IPS DF 4.7 (cell line): Measurements from ENCODE around the gene ZNF664.

Experiments
- DNase-seq: peaks from one replicate; pipeline ENCODE4 v3.0.0-alpha.2; 2013; ENCODE audit warnings: low spot score; ENCODE audit errors: extremely low read depth

ZNF664 gene

GRCh38 chr12:123972457-123973401 is at the start of gene ZNF664, which contains the start of gene CCDC92:
ZNF664 (plus strand) TSS chr12:123973215; CDS start chr12:124012145, 38,930 bp downstream.
CCDC92 (minus strand) TSS chr12:123972831; CDS start chr12:123944305, 28,526 bp downstream.
- DNase-seq = no peak

DNA sequence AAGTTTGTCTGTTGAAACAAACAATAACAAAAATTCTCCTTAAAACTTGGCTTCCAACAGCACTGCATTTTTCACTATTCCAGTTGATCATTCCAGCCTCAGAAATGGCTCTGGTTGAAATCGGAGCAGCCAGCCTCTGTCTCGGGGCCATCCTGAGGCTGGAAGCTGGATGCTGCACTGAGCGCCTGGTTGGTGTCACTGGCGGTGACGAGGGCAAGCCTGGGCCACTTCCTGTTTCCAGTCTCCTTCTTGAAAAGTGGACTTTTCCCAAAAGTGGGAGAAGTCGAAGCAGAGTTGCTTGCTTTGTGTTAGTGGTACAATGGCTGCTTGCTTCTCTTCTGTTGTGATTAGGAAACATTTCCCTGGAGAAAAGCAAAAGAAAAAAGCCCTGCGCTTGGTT is 49.1 kb upstream of the ZNF664 start:
- no peak for DNase-seq

DNA sequence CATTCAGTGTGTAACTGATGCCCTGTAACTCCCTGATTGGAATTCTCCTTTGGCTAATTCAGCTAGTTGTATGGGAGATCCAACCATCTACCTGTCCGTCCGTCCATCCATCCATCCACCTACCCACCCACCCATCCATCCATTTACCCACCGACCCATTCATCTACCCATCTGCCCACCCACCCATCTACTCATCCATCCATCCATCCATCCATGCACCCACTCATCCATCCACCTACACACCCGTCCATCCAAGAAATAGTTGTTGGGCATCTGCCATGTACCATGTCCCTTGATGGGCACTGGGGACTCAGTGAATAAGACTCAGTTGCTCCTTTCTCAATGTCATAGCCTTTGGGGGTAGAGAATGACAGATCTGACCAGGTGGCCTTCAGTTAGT is 48.5 kb upstream of the ZNF664 start:
- no peak for DNase-seq

DNA sequence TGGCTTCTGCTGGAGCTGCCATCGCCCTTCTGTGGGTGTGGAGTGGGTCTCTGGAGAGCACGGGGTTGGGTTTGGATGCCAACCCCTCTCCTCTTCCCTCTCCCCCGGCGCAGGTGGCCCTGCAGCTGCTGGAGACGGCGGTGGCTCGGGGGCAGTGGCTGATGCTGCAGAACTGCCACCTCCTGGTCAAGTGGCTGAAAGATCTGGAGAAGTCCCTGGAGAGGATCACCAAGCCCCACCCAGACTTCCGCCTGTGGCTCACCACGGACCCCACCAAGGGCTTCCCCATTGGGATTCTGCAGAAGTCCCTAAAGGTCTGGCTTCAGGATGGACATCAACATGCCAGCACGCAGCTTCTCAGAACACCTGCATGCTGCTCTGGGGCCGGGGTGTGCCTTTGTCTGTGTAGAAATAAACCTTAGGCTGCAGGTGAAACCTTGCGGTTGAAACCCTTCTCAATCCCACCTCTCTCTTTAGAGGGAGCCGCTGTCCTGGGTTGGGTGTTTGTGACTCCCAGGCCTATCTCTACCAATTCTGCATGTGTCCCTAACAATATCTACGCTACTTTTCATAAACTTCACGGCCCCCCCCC is 44.6 kb upstream of the ZNF664 start:
- no peak for DNase-seq

DNA sequence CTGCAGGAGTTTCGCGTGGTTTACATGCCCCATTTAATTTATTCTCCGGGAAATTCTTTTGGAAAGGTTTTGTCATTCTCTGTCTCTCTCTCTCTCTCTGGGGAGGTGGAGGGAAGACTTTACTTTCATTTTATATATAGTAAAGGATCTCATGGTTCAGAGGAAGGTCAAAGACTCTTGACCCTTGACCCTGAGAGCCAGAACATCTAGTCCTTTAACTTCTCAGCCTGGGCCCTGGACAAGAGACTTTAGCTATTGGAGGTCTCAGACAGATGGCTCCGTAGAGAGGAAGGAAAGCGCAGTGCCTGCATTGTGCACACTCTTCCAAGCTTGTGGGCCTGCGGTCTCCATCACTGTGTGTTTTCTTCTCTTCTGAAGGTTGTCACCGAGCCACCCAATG is 44.1 kb upstream of the ZNF664 start:
- no peak for DNase-seq

DNA sequence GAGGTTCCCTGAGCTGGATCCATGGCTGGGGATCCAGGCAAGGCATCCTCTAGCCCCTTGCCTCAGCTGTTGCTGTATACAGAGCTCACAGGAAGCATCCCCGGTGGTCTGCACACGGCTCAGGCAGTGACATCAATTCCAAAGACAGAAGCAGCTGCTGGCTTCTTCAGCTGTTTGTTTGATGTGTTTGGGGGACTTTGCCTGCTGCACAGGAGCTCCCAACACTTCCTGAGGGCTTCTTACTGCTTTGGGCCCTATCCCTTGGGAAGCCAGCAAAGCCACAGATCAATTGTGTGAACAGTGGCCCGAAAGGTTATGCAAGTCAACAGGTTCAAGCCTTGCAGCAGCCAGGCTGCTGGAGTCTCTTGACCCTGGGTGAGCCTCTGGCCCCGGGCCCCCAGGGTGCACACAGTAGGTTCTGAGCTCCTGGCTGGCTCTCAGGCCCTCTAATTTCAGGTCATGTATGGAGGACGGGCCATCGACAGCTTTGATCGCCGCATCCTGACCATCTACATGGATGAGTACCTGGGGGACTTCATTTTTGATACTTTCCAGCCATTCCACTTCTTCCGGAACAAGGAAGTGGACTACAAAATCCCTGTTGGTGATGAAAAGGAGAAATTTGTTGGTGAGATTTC is 43.0 kb upstream of the ZNF664 start:
- DNase-seq = no peak

GRCh38 chr12:123931686-123932321 is 41.2 kb upstream of the ZNF664 start:
- DNase-seq = no peak

DNA sequence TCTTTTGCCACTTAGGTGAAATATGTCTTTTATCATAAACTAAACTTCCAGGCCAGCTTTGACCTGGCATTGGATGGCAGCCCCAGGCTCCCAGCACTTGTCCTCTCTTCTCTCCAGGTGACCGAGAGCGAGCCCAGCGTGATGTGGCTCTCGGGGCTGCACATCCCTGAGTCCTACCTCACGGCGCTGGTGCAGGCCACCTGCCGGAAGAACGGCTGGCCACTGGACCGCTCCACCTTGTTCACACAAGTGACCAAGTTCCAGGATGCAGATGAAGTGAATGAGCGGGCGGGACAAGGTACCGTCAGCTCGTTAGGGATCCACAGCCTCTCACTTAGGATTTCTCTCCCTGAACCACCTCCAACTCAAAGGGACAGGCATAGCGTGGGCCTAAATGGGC is 39.8 kb upstream of the ZNF664 start:
- DNase-seq = no peak

DNA sequence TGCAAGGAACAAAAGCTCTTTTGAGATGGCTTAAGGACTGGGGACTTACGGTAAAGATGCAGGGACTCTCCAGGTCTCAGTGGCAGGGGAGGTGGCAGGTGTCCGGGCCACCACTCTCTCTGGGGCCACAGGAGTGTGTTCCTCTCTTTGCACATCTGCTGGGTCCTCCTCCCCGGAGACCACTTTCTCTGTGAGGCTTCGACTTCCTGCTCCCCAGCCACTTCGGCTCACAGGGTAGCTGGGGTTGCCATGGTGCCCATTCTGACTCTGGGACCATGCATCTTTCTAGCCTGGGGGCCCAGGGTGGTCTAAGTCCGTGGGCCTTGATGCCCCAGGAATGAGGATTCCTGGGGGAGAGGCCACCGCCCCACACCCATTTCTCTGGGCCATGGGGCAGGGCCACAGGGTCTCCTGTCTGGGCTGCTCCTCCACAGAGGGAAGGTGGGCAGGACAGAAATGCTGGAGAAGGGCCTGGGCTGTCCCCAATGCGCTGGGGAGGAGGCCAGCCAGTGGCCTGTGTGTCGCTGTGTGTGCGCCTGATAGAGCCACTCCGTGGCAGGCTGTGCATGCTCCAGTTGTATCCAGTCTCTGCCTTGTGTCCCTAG is 38.9 kb upstream of the ZNF664 start:
- DNase-seq = no peak

- no peak for DNase-seq
Measured at GRCh38 chr12:123934829-123935228, 38.2 kb upstream of the ZNF664 start.

DNA sequence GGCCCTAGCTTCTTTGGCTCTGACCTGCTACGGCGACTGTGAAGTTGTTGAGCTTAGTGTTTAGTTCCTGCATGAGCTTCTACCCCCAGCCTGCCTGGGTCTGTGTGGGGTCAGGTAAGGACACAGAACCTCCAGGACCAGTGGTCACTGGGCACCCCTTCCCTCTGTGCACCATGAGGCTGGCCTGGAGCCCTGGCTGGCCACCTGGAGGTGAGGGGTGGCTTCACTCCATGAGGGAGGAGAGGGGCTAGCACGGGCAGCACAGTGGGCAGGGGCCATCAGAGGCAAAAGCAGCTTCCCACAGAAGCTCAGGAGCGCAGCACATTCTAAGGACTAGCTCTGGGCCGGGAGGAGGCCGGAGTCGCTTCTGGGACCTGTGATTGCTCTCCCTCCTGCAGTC is 37.1 kb upstream of the ZNF664 start:
- no peak for DNase-seq

- no peak for DNase-seq
Measured at GRCh38 chr12:123936471-123936870, 36.5 kb upstream of the ZNF664 start.

GRCh38 chr12:123936956-123937706 is 35.9 kb upstream of the ZNF664 start:
- DNase-seq = no peak

DNA sequence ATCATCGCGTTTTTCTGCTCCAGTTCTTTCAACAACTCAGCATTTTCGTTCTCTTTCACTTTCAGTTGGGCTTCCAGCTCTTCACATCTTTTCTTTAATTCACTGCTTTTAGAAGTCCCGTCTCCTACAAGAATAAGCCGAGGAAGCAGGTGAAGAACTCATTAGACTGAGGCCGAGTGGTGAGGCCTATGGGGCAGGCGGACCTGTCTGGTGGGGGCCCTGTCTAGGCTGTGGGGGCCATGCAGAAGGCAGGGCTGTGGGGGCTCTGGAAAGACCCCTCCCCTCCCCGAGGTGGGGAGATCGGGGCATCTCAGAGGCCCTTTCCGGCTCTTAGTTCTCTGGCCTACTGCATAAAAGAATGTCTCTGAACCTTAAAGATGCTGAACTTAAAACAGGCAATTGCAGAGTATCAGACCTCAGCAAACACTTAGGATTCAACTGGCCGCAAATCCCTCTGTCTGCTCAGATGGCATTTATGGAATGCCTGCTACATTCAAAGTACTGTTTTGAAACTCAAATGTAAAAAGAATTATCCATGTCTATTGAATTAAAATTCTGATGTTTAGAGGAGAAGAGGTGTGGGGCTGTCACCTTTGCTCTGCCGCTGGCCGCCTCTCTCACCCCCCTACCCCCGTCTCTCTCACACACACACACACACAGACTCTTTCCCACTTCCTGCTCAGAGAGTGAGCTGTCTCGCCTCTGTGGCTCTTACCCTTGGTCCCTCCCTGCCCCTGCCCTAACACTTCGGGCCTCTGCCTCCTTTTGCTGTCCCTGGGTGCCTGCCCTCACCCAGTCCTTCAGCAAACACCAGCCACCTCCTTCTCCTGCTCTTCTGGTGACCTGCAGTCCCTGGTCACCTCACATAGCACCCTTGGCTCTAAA is 35.1 kb upstream of the ZNF664 start:
- DNase-seq = no peak

DNA sequence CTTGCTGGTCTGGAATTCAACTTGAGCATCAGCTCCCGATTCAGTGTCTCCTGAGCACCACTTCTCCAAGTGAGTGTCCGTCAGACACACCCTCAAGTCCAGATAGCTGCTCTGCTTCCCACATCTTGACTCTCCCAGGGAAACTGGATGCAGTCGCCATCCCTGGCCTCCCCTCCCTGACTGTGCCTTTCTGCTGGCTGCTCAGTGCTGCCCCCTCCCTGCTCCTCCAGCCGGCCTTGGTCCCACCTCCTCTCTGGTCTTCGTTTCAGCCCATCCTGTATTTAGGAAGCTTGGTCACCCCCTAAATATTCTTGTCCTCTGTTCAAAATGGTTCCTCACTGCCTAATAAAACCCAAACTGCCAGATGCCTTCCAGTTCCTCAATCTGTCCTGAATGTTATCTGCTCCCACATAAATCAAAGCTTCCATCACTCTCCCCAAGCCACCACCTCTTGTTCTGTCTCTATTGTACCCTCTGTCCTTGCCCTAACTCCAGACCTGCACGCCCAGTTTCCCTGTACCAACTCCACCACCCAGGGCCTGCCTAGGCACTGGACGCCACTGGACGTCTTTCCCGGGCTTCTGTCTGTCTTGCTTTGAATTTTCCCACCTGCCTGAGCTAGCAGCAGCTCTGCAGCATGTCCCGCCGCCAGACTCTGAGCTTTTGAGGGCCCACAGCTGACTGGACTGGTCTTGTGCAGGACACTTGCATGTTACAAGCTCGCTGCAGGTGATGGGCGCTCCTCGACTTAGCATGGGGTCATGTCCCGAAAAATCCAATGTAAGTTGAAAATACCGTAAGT is 34.1 kb upstream of the ZNF664 start:
- no peak for DNase-seq

- no peak for DNase-seq
Measured at GRCh38 chr12:123939716-123940626, 33.0 kb upstream of the ZNF664 start.

- DNase-seq = no peak
Measured at GRCh38 chr12:123940627-123940966, 32.4 kb upstream of the ZNF664 start.

DNA sequence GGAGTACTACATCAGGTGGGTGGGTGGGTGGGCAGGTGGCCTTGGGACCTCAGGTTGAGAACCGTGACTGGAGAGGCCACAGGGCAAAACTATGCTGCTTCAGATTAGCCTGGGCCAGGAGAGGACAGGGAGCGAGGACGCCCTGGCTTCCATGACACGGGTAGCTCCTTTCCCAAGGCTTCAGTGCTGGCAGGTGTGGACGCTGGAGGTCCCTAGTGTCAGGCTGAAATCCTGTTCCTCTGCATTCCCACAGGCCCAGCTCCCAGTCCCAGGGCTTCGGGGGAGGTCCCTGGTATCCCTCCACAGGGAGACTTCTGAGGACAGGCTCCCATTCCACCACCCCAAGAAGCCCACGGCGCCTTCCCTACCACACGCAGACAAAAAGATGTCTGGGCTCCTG is 32.0 kb upstream of the ZNF664 start:
- no peak for DNase-seq
